Forelimb muscle (tissue), 1 donor: ENCODE measurements around the gene KCNQ1OT1. TPM values are rescaled to one million over a fixed set of nuclear protein-coding genes. Genes with fewer than 3 reads are reported as not detected.

Experiments
- DNase-seq: peaks from one replicate; pipeline ENCODE4 v3.0.0-alpha.2; 2013; ENCODE audit warnings: low read depth
- polyA plus RNA-seq: library from polyadenylated mRNA; unstranded; fragments of 120-200 nt; gene quantifications from one replicate; pipeline ENCODE4 v1.2.1, GENCODE V29; 2013; ENCODE audit not compliant: insufficient read length

KCNQ1OT1 gene
- polyA plus RNA-seq: 1.3 TPM

DNA sequence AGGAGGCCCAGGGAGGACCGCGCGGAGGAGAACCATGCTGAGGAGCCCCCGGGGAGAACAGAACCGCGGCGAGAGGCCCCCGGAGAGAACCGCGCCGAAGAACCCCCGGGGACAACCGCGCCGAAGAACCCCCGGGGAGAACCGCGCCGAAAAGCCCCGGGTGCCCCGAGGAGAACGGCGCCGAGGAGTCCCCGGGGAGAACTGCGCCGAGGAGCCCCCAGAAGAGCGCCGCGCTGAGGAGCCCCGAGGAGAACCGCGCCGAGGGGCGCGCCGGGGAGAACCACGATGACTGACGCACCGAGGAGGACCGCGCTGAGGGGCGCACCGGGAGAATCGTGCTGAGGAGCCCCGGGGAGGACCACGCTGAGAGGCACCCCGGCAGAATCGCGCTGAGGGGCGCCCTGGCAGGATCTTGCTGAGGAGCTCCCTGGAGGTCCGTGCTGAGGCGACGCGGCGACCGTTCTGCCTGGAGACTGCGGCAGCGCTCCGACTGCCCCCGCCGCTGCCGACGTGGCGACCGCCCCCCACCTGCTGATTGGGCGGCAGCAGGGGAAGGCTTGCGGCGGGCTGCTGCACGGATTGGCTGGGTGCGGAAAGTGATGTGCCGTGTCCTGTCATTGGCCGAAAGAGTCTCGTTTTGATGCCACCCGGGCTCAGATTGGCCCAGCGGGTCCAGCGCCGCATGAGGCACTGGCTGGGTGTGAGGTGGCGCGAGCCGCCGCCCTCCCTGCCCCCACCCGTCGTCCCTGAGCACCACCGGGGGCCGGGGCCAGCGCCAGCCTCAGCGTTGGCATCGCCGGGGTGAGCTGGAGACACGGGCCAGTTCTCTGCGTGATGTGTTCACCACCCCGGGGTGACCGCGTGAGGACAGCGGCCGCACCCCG, at the start of gene KCNQ1OT1:
Gene KCNQ1OT1, minus strand, starts transcription at position 464 of the 884 bp plus-strand sequence.
- peak; percentile 79 for DNase-seq

GRCh38 chr11:2748814-2749554, 49.2 kb upstream of the KCNQ1OT1 start:
- DNase-seq: no peak

GRCh38 chr11:2748061-2748813, 48.4 kb upstream of the KCNQ1OT1 start:
- no peak for DNase-seq

GRCh38 chr11:2747248-2748027, 47.6 kb upstream of the KCNQ1OT1 start:
- no peak for DNase-seq

- DNase-seq: no peak
These were observed 46.8 kb upstream of the KCNQ1OT1 start for GRCh38 chr11:2746401-2747247.

DNA sequence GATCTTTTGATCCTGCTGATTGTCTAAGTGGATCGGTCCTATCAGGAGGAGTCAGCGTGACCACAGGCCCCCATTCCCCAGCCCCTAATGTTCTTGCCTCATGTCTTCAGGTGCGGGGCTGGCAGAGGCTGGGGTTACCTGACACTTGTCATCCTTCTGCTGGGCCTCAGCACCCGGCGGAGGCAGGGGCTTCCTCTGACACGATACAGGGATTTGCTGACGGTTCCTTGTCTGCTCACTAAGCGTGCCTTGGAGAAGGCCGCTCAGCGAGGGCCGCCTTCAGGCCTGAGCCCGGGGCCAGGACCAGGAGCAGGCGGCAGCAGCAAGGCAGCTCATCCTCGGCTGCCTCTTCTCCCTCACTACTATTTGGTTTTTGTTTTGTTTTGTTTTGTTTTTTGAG, 45.7 kb upstream of the KCNQ1OT1 start:
- no peak for DNase-seq

- no peak for DNase-seq
These were observed 44.4 kb upstream of the KCNQ1OT1 start for GRCh38 chr11:2744166-2744565.

- DNase-seq: no peak
These were observed 43.8 kb upstream of the KCNQ1OT1 start for GRCh38 chr11:2743427-2744110.

DNA sequence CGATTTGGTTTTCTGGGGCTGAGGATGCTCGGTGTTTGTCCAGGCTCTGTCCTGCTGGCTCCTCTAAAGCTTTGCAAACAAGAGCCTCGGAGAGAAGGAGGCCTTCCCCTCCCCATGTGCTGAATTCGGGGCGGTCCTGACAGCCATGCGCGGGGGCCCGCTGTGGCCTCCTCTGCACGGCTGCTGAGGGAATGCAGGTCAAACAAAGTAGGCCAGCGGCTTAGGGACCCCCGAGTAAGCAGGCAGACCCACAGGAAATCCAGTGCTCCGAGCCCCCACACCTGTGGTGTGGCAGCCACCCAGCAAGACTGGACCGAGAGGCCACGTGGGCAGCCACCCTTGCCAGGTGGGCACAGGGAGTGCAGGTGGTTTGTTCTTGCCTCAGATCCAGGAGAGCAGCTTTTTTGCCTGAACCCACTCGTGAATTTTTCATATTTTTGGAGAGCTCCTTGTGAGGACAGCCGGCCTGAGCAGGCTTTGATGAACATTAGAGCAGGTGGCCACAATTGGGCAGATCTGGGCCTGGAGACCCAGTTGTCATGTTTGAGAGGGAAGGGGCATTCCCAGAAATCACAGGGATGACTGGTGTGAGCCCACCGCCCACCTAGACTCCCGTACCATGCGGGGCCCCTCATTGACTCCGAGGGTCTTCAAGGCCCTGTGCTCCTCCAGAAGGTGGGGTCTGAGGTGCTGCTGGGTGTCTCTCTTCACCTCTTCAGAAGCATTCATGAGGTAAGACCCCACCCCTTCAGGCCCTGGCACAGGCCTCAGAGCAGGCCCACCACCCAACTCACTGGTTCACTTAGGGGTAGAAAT, 43.0 kb upstream of the KCNQ1OT1 start:
- no peak for DNase-seq

- DNase-seq: no peak
These were observed 42.4 kb upstream of the KCNQ1OT1 start for GRCh38 chr11:2742201-2742600.

DNA sequence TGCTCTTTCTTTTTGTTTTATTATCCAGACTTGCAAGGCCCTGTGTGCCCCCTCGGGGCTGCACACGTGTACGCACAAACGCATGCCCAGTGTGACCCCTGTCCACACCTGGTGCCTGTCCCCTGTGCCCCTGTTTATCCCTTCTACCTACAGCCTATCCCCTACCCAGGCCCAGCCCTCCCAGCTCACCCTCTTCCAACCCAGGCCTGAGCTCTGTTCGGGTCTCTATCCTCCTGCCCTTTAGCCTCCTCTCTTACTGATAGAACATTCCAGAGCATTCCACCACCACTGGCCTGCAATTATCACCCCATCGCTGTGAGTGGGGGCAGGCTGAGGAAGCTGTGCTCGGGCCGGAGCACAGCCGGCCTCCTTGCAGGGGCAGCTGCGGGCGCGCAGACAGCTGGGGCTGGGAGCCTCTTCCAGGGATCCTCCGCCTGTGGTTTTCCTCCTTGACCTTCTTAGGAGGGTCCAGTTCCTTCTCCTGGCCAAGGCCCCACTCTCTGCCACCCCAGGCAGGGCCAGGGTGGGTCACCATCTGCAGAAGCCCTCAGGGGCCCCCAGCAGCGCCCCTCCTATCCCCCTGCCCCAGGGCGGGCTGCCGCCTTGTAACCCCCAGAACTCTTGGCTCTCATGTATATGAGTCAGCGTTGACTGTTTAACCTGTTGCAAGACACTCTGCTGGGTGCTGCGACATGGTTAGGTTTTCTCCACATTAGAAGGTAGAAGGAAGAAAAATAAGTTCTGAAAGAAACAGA, 41.8 kb upstream of the KCNQ1OT1 start:
- DNase-seq: no peak

DNA sequence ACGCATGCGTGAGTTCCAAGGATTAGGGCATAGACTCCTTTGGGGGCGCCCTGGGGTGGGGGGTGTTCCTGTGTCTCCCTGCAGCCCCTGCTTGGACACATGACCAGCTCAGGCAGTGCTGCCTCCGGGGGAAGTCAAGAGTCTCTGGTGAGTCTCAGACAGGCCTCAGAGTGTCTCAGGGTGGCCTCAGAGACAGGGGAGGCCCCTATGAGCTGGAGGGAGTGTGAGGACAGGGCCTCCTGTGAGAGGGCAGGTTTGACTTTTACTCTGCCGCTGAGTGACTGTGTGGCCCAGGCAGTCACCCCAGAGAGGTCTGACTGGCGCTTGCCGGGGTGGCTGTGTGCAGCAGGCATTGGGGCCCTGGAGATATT, 41.2 kb upstream of the KCNQ1OT1 start:
- no peak for DNase-seq

- DNase-seq: no peak
These were observed 40.6 kb upstream of the KCNQ1OT1 start for GRCh38 chr11:2740275-2740940.

DNA sequence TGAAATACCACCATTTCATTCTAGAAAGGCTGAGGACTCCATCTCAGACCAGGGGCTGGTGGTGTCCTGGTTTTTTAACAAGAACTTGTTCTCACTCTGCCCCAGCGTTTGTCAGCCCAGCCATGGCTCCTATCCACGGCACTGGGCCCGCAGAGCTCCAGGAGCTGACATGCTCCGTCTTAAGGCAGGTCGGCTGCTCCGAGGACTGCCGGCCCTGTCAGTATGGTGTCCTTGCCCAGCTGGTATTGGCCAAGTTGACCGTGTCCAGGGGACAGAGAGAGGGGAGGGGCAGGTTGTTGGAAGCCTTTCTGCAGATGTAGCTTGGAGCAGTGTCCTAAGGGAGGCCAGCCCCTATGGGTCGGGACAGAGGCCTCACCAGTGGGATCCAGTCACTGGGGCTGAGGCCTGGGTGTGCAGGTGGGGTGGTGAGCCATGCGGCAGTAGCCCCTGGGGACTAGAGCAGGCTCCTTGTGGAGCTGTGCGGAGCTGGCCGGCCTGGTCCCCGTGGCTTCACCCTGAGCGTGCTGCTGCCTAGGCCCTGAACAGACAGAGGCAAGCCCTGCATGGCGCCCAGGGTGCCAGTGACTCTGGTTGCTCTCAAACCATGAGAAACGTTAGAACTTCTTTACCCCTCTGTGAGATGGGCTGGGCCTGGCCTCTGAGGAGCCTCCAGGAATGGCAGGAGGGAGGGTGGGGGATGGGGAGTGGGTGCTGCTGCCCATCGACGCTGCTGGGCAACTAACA, 39.9 kb upstream of the KCNQ1OT1 start:
- DNase-seq: no peak

DNA sequence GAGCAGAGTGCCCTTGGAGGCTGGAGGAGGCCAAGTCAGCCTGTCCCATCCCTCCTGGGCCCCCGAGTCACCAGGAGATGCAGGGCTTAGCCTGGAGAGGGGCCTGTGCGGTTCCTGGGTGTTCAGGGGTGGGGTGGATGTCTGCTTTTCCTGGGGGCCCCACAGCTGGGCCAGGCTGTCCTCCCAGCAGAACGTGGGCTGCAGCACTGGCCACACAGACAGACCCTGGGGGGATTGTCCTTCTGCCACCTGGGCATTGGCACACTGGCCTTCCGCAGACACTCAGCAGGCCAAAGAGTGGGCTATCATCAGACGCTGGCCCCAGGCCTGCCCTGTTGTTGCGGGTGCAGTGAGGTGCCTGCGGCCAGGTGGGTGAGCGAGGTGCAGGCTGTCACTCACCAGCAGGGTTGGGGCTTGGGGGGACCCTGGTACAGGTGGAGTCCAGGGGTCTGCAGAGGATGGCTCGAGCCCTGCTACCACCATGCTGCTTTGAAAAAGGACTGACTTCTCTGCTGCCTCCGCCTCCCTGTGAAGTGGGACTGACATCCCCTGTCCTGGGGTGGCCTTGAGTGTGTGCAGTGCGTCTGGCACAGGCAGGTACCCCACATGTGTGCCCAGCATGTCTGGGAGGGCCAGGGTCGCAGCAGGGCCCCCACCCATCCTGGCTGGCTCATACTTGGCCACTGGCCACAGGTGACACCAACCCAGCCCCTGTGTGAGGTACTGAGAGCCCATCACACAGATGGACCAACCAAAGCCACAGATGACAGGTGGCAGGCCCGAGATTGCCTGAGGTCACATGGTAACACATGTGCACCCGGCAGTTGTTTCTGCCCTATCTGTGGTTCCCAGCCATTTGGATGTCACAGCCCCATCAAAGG, 39.0 kb upstream of the KCNQ1OT1 start:
- no peak for DNase-seq

GRCh38 chr11:2737866-2738265, 38.1 kb upstream of the KCNQ1OT1 start:
- no peak for DNase-seq
